Measurements from ENCODE around the gene FAM43A. TPM values are rescaled to one million over a fixed set of nuclear protein-coding genes. Genes with fewer than 3 reads are reported as not detected.

The FAM43A gene
- total and polyA plus RNA-seq, 2 of the 8 experiments (the other 6 are each of a cell fraction or from before 2014, with no cell fraction given) = 2.3 to 2.6 TPM

- Histone ChIP-seq H3K79me2 (ENCODE audit: control insufficient read depth in 1 of 2, insufficient read depth in 2 of 2, low read length in 2 of 2) (no peaks in the 10 kb centered on the region), H2BK12ac (ENCODE audit: low read depth, low read length) (no peak overlapping the region), H4K20me1 (replicated peaks in 1 of 2; ENCODE audit: control insufficient read depth in 1 of 2, insufficient read depth in 2 of 2, low read length in 2 of 2) (peaks cover 2% of the 10 kb centered on the region in 2 experiments), H3K14ac (ENCODE audit: insufficient read length) (no peak overlapping the region), H3K56ac (replicated peaks; ENCODE audit: insufficient read length, low read depth, low read length) (no peak overlapping the region), H2BK120ac (replicated peaks; ENCODE audit: low read depth, low read length) (no peak overlapping the region), H4K91ac (replicated peaks; ENCODE audit: insufficient read length, low read length) (no peak overlapping the region), H3K4ac (replicated peaks; ENCODE audit: insufficient read length, low read depth, low read length) (no peak overlapping the region), H3K23me2 (ENCODE audit: low read depth, low read length) (no peaks in the 10 kb centered on the region), H2BK20ac (ENCODE audit: low read length) (no peak overlapping the region), H4K8ac (ENCODE audit: extremely low read depth, insufficient read depth, low read length) (no peak overlapping the region), H3K9me3 (ENCODE audit: insufficient read depth in 2 of 2, low read depth in 1 of 2, low read length in 1 of 2) (no peaks in the 10 kb centered on the region), H2BK15ac (ENCODE audit: low read length) (no peak overlapping the region), H3K4me3 (ENCODE audit: extremely low read depth in 1 of 4, insufficient read depth in 2 of 4, low read depth in 3 of 4, low read length in 4 of 4) (no peak overlapping the region), H2AFZ (ENCODE audit: low read length) (no peak overlapping the region), H3K36me3 (ENCODE audit: control insufficient read depth in 2 of 4, insufficient read depth in 4 of 4, low read length in 3 of 4) (peaks cover 7 to 32% (median 24%) of the 10 kb centered on the region in 4 experiments), H3K27me3 (replicated peaks in 1 of 4; ENCODE audit: control insufficient read depth in 3 of 4, extremely low read depth in 1 of 4, insufficient read depth in 3 of 4, low read length in 3 of 4) (no peaks in the 10 kb centered on the region), H3K18ac (ENCODE audit: extremely low read depth, low read length) (no peak overlapping the region), H2AK5ac (ENCODE audit: low read depth, low read length) (no peak overlapping the region), H3K27ac (ENCODE audit: low read depth, low read length) (no peak overlapping the region), H4K5ac (ENCODE audit: insufficient read length, low read depth, low read length) (no peak overlapping the region), H3K4me2 (ENCODE audit: insufficient read depth in 1 of 2, low read depth in 2 of 2, low read length in 2 of 2) (no peak overlapping the region), H3K9ac (replicated peaks in 1 of 4; ENCODE audit: extremely low read depth in 1 of 4, low read depth in 3 of 4, low read length in 3 of 4) (no peak overlapping the region), H3K23ac (ENCODE audit: insufficient read length) (no peak overlapping the region), H3K79me1 (ENCODE audit: low read depth, low read length) (no peaks in the 10 kb centered on the region), H3K4me1 (replicated peaks in 1 of 4; ENCODE audit: control insufficient read depth in 3 of 4, insufficient read depth in 4 of 4, low read length in 3 of 4) (no peaks in the 10 kb centered on the region), H2BK5ac (ENCODE audit: low read depth, low read length) (no peak overlapping the region)
- POLR2A ChIA-PET (ENCODE audit: partially characterized antibody) = interaction anchor here (1.3 to 1.7 kb wide), 2 partner anchors 9 to 56 kb away, joined by 3 to 5 read pairs; no protein-coding TSS in a partner anchor
- CTCF ChIA-PET (ENCODE audit: partially characterized antibody) = interaction anchor here (0.6 to 1.1 kb wide), 5 partner anchors 9 to 825 kb away, joined by 3 to 6 read pairs (median 4); no protein-coding TSS in a partner anchor
- DNase-seq (ENCODE audit: low read depth in 1 of 2, low spot score in 2 of 2) (no peak), FAIRE-seq (no peak)
- 87% methylated on average over 10 of the region's 10 CpGs; no CpG with 5 or more reads in 1 of the 2 experiments for WGBS, 2 experiments (ENCODE audit: extremely low coverage in 1 of 2, insufficient coverage in 1 of 2, insufficient read length in 1 of 2, insufficient replicate concordance in 2 of 2, low coverage in 1 of 2, low lambda C conversion rate in 2 of 2, missing lambda C conversion rate in 1 of 2)
- no peak for TF ChIP-seq POU5F1 (IDR thresholded peaks at IDR 0.05; ENCODE audit: low read depth, low read length)
- TF ChIP-seq EP300 (IDR thresholded peaks at IDR 0.05; ENCODE audit: borderline replicate concordance in 1 of 2, low read depth in 2 of 2, low read length in 2 of 2) = no peak
- TF ChIP-seq RBBP5 (IDR thresholded peaks at IDR 0.05; ENCODE audit: borderline replicate concordance, low read depth, low read length) = no peak
- no peak for TF ChIP-seq CHD1 (IDR thresholded peaks at IDR 0.05; ENCODE audit: low read depth, low read length)
- no peak for TF ChIP-seq HDAC2 (IDR thresholded peaks at IDR 0.05; ENCODE audit: borderline replicate concordance in 1 of 2, low read depth in 2 of 2, low read length in 2 of 2)
- TF ChIP-seq KDM5A (IDR thresholded peaks at IDR 0.05; ENCODE audit: low read length) = no peak
- TF ChIP-seq ASH2L (IDR thresholded peaks at IDR 0.05; ENCODE audit: low read length) = no peak
- TF ChIP-seq CREB1 (IDR thresholded peaks at IDR 0.05) = no peak
- no peak for TF ChIP-seq MAFK (IDR thresholded peaks at IDR 0.05; ENCODE audit: low read depth, low read length)
- TF ChIP-seq RNF2 (IDR thresholded peaks at IDR 0.05; ENCODE audit: borderline replicate concordance, low read depth, low read length, missing control alignments, poor library complexity, severe bottlenecking) = no peak
- no peak for TF ChIP-seq SRF (IDR thresholded peaks at IDR 0.05; ENCODE audit: low read depth, low read length)
These were observed 46.6 kb upstream of the FAM43A start for GRCh38 chr3:194638991-194639605.
